CD4-positive, alpha-beta T cell (primary cell): ENCODE data around the gene DCK. TPM values are rescaled to one million over a fixed set of nuclear protein-coding genes. Genes with fewer than 3 reads are reported as not detected.

Experiments
- ATAC-seq: fragments of 200-7000 bp; cut with Tn5 transposase; one replicate; pipeline ENCODE4 v1.10.0; 2022; ENCODE audit warnings: mild to moderate bottlenecking; ENCODE audit not compliant: poor library complexity
- CTCF ChIA-PET: fragments of 350-600 bp; sonication (Branson Sonifier 250); formaldehyde crosslinking; loops from one replicate; lab custom pipeline; 2021; ENCODE audit warnings: antibody characterized with exemption, inconsistent platforms; lab: Charles Lee
- POLR2A ChIA-PET: fragments of 350-600 bp; sonication (Branson Sonifier 250); formaldehyde crosslinking; loops from one replicate; lab custom pipeline; 2021; ENCODE audit warnings: antibody characterized with exemption, inconsistent platforms; lab: Charles Lee
- DNase-seq, 14 experiments: peaks; one replicate each; pipeline ENCODE4 v3.0.0-alpha.2; 2013 to 2020; ENCODE audit warnings: mixed read lengths in 2 of 14
- H3K27ac ChIP-seq, 2 donors: one replicate each; pipeline versions ENCODE4 v1.5.1 to v1.7.0; 2013; ENCODE audit warnings: low read length in 2 of 2, low read depth in 1 of 2, mild to moderate bottlenecking in 1 of 2
- H3K27me3 ChIP-seq, 2 experiments: 1 replicate in 1 of 2; 2 replicates in 1 of 2; pipeline versions ENCODE4 v1.6.1 to v1.7.0; 2013; ENCODE audit warnings: low read length in 2 of 2, control low read depth in 1 of 2, mild to moderate bottlenecking in 1 of 2, moderate library complexity in 1 of 2; ENCODE audit not compliant: insufficient read depth in 2 of 2, control insufficient read depth in 1 of 2
- H3K36me3 ChIP-seq: one replicate; pipeline ENCODE4 v1.6.1; 2013; ENCODE audit warnings: low read length, control low read depth; ENCODE audit not compliant: insufficient read depth
- H3K4me1 ChIP-seq: one replicate; pipeline ENCODE4 v1.6.1; 2013; ENCODE audit warnings: low read length, control low read depth; ENCODE audit not compliant: insufficient read depth
- H3K4me3 ChIP-seq: one replicate; pipeline ENCODE4 v1.5.1; 2013; ENCODE audit warnings: mild to moderate bottlenecking, low read length, moderate library complexity
- H3K9me3 ChIP-seq, 2 experiments: 1 replicate in 1 of 2; 2 replicates in 1 of 2; pipeline versions ENCODE4 v1.6.1 to v1.7.0; 2013; ENCODE audit warnings: low read length in 2 of 2, mild to moderate bottlenecking in 2 of 2, control low read depth in 1 of 2, moderate library complexity in 1 of 2; ENCODE audit not compliant: control insufficient read depth in 1 of 2, insufficient read depth in 1 of 2
- H3K27ac Mint-ChIP-seq: one replicate; pipeline ENCODE4 v1.8.0; 2020; ENCODE audit warnings: mixed read lengths
- H3K27me3 Mint-ChIP-seq: one replicate; pipeline ENCODE4 v1.8.0; 2021; ENCODE audit warnings: mixed read lengths
- H3K36me3 Mint-ChIP-seq: one replicate; pipeline ENCODE4 v1.8.0; 2021; ENCODE audit warnings: low read depth, mixed read lengths
- H3K4me1 Mint-ChIP-seq: one replicate; pipeline ENCODE4 v1.8.0; 2021; ENCODE audit warnings: low read depth, mixed read lengths
- H3K4me3 Mint-ChIP-seq: one replicate; pipeline ENCODE4 v1.8.0; 2020; ENCODE audit warnings: mild to moderate bottlenecking, mixed read lengths
- H3K9me3 Mint-ChIP-seq: one replicate; pipeline ENCODE4 v1.8.0; 2020; ENCODE audit warnings: mixed read lengths
- intact Hi-C, 2 experiments: fragments of 100-400 bp; cut with DNase I in 1 of 2; cut with micrococcal nuclease in 1 of 2; formaldehyde crosslinking; loops; one replicate each; pipeline versions ENCODE4 v1.15.1 to v1.9.0; 2023 to 2025; cut with DNase I, micrococcal nuclease
- total RNA-seq, 174 experiments: library from RNA in 2 of 174; stranded (reverse) in 2 of 174; gene quantifications; one replicate each; pipeline ENCODE4 v1.2.3 and lab custom pipeline; 2021 to 2026
- TF ChIP-seq, protein P1 (sequence below): fragments of 200-600 bp; IDR thresholded peaks from one replicate; pipeline ENCODE4 v1.8.0; 2022; ENCODE audit warnings: antibody characterized with exemption, mild to moderate bottlenecking

The DCK gene
- total RNA-seq, 2 experiments from 2014 or later, result 12.8 to 13.9 TPM

DNA sequence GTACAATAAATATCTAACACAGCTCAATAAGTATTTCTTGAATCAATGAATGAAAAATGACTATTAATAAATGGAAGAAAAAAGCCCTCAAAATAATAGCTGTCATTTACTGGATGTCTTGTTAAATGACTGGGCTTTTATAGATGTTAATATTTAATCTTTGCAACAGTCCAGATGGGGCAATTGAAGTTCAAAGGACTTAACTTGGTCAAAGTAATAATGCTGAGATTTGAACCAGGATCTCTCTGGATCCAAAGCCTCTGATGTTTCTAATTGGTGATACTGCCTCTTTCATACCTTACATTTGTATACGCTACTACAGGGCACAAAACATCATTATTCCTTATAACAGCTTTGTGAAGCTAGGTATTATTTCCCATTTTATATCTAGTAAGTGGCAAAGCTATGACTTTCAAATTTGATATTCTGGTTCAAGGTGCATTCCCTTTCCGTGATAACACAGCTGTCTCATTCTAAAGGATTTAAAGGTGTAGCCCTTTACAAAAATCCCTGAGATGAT lies 72.6 kb downstream of the DCK start:
- H3K27me3 Mint-ChIP-seq, result no peaks in the 10 kb centered on the region
- H3K36me3 Mint-ChIP-seq, result no peaks in the 10 kb centered on the region
- H3K36me3 ChIP-seq, result no peaks in the 10 kb centered on the region
- H3K4me3 Mint-ChIP-seq, result no peak overlapping the region
- POLR2A ChIA-PET, result no interaction called here
- intact Hi-C loops, result no loop called here
- CTCF ChIA-PET, result no interaction called here
- no peak overlapping the region for H3K27ac ChIP-seq
- H3K27me3 ChIP-seq, result no peaks in the 10 kb centered on the region
- no peaks in the 10 kb centered on the region for H3K9me3 Mint-ChIP-seq
- no peaks in the 10 kb centered on the region for H3K9me3 ChIP-seq
- TF ChIP-seq, protein P1, sequence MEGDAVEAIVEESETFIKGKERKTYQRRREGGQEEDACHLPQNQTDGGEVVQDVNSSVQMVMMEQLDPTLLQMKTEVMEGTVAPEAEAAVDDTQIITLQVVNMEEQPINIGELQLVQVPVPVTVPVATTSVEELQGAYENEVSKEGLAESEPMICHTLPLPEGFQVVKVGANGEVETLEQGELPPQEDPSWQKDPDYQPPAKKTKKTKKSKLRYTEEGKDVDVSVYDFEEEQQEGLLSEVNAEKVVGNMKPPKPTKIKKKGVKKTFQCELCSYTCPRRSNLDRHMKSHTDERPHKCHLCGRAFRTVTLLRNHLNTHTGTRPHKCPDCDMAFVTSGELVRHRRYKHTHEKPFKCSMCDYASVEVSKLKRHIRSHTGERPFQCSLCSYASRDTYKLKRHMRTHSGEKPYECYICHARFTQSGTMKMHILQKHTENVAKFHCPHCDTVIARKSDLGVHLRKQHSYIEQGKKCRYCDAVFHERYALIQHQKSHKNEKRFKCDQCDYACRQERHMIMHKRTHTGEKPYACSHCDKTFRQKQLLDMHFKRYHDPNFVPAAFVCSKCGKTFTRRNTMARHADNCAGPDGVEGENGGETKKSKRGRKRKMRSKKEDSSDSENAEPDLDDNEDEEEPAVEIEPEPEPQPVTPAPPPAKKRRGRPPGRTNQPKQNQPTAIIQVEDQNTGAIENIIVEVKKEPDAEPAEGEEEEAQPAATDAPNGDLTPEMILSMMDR, result no peak
- DNase-seq (no peak), ATAC-seq (no peak)
- H3K4me1 ChIP-seq, result no peaks in the 10 kb centered on the region
- no peaks in the 10 kb centered on the region for H3K4me1 Mint-ChIP-seq
- no peak overlapping the region for H3K27ac Mint-ChIP-seq
- no peak overlapping the region for H3K4me3 ChIP-seq

DNA sequence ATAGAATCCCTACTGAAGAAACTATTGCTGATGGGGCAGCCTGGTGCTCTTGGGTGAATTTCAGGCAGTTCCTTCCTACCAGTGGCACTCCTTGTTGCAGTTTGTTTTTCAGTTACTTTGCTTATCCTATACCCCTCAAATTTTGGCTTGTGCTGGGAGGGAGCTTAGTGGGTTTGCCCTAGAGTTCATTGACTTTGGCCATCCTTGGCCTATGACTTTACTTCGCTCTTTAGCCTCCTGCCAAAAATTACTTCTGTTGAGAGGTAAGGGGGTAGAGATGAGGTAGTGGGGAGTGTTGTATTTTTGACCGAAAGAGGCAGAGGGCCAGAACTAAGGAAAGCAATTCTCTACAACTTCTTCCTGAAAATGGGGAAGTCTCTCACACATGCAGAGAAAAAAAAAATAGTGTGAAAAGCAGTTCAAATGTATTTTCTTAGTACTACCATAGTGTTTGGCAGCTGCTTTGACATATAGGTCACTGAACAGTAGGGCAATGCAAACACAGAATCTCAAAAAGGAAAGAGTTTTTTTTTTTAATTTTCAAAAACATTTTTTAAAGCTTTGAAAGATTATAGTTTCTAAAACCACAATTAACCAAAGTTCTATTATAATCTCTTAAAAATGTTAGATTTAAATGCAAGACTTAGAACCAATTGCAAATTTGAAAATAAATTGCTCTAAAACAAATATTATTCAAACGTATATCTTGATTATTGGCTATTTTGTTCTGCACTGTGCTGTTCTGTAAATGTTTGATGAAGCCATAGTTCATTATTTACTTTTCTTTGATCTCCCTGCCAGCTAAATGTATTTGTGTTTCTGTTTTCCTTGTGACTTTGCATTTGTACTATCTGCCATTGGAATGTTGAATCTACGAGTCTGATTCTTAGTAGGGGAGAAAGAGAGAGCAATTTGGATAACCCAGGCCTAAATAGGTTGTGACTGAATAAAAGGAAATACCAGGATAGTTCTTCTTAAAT lies 73.6 kb downstream of the DCK start:
- Histone ChIP-seq H3K4me1 (no peaks in the 10 kb centered on the region), H3K27ac (no peak overlapping the region), H3K4me3 (no peak overlapping the region), H3K36me3 (no peaks in the 10 kb centered on the region), H3K27me3 (no peaks in the 10 kb centered on the region), H3K9me3 (no peaks in the 10 kb centered on the region)
- intact Hi-C loops, result no loop called here
- Mint-ChIP-seq H3K4me1 (no peaks in the 10 kb centered on the region), H3K36me3 (no peaks in the 10 kb centered on the region), H3K4me3 (no peak overlapping the region), H3K9me3 (no peaks in the 10 kb centered on the region), H3K27ac (no peak overlapping the region), H3K27me3 (no peaks in the 10 kb centered on the region)
- no peak for ATAC-seq
- ChIA-PET CTCF (no interaction called here), POLR2A (no interaction called here)
- DNase-seq, result peak in 1 of 14 experiments; percentile 4
- TF ChIP-seq, protein P1, result no peak

DNA sequence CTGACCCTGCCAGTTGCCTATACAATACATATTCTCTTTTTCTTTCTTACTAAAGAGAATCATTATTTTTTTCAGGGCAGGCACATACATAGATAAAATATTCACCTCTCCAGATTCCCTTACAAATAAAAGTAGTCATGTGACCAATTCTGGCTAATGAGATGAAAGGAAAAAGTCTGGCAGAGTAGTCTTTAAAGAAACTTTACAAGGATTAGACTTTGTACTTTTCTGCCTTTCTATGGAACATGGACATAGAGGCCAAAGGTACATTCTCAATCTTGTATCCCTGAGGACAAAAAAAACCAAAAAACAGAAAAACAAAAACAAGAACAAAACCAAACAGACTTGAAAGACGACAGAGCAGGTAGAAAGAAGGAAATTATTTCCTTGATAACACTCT lies 75.6 kb downstream of the DCK start:
- Mint-ChIP-seq H3K4me1 (no peaks in the 10 kb centered on the region), H3K27me3 (peaks cover 3% of the 10 kb centered on the region), H3K9me3 (no peaks in the 10 kb centered on the region), H3K27ac (no peak overlapping the region), H3K36me3 (no peaks in the 10 kb centered on the region), H3K4me3 (no peak overlapping the region)
- Histone ChIP-seq H3K4me1 (no peaks in the 10 kb centered on the region), H3K36me3 (no peaks in the 10 kb centered on the region), H3K9me3 (no peaks in the 10 kb centered on the region), H3K27ac (no peak overlapping the region), H3K27me3 (no peaks in the 10 kb centered on the region), H3K4me3 (no peak overlapping the region)
- intact Hi-C loops, result no loop called here
- ChIA-PET POLR2A (no interaction called here), CTCF (no interaction called here)
- ATAC-seq (no peak), DNase-seq (no peak)
- TF ChIP-seq, protein P1, result no peak
